ENCODE measurements around the gene CTDP1. TPM values are rescaled to one million over a fixed set of nuclear protein-coding genes. Genes with fewer than 3 reads are reported as not detected.

The CTDP1 gene
- total RNA-seq, 3 donors from 2014 or later = 15.0 to 21.0 (median 19.9) TPM

DNA sequence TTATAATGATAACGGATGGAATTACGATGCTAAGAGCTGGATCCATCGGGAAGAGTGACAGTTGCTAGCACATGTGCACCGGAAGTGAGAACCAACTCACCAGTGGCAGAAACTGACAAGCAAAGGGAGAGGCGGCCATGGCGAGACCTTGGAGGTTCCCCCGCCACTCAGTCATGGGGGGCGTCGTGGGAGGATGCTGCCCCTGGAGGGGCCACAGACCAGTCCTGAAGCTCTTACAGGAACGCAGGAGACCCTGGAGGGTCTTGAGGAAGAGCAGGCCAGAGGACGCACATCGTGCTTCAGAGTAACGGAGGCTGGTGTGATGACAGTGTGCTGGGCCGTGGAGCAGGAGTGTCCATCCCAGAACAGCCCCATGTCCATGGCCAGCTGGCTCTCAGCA lies 65.0 kb downstream of the CTDP1 start:
- H3K4me1 ChIP-seq = no peaks in the 10 kb centered on the region
- H3K27ac ChIP-seq = no peak overlapping the region
- H3K4me3 ChIP-seq = no peak overlapping the region
- no peaks in the 10 kb centered on the region for H3K9me3 ChIP-seq
- DNase-seq (ENCODE audit: low spot score in 2 of 2) = no peak
- TF ChIP-seq POLR2AphosphoS5 (IDR thresholded peaks at IDR 0.05) (no peak), POLR2A (IDR thresholded peaks at IDR 0.05) (no peak)
- TF ChIP-seq, protein P1, sequence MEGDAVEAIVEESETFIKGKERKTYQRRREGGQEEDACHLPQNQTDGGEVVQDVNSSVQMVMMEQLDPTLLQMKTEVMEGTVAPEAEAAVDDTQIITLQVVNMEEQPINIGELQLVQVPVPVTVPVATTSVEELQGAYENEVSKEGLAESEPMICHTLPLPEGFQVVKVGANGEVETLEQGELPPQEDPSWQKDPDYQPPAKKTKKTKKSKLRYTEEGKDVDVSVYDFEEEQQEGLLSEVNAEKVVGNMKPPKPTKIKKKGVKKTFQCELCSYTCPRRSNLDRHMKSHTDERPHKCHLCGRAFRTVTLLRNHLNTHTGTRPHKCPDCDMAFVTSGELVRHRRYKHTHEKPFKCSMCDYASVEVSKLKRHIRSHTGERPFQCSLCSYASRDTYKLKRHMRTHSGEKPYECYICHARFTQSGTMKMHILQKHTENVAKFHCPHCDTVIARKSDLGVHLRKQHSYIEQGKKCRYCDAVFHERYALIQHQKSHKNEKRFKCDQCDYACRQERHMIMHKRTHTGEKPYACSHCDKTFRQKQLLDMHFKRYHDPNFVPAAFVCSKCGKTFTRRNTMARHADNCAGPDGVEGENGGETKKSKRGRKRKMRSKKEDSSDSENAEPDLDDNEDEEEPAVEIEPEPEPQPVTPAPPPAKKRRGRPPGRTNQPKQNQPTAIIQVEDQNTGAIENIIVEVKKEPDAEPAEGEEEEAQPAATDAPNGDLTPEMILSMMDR (IDR thresholded peaks at IDR 0.05) = no peak
- no peaks in the 10 kb centered on the region for H3K27me3 ChIP-seq
- intact Hi-C loops (cut with DNase I; ENCODE audit: low total_unique reads) = no loop called here
- no peaks in the 10 kb centered on the region for H3K36me3 ChIP-seq

DNA sequence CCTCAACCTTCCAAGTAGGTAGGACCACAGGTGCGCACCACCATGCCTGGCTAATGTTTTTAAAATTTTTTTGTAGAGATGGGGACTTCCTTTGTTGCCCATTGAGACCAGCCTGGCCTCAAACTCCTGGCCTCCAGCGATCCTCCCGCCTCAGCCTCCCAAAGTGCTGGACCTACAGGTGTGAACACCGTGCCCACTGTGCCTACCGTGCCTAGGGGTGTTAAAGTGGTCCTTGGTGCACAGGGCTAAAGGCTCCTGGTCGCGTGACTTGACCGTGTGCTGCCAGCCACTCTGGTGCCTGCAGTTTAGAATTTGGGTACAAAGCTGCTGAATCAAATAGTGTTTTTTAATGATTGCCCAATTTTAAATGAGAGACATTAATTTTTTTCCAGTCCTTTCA lies 67.1 kb downstream of the CTDP1 start:
- TF ChIP-seq, protein P1 (IDR thresholded peaks at IDR 0.05) = no peak
- no peak for TF ChIP-seq POLR2A (IDR thresholded peaks at IDR 0.05)
- TF ChIP-seq POLR2AphosphoS5 (IDR thresholded peaks at IDR 0.05) = no peak
- intact Hi-C loops (cut with DNase I; ENCODE audit: low total_unique reads) = loop anchor here (1.0 kb wide), 1 partner anchor 28 kb away; no protein-coding TSS in a partner anchor
- H3K36me3 ChIP-seq = no peaks in the 10 kb centered on the region
- H3K4me3 ChIP-seq = no peak overlapping the region
- no peaks in the 10 kb centered on the region for H3K4me1 ChIP-seq
- no peak for DNase-seq (ENCODE audit: low spot score in 2 of 2)
- no peaks in the 10 kb centered on the region for H3K27me3 ChIP-seq
- H3K27ac ChIP-seq = no peak overlapping the region
- H3K9me3 ChIP-seq = no peaks in the 10 kb centered on the region

DNA sequence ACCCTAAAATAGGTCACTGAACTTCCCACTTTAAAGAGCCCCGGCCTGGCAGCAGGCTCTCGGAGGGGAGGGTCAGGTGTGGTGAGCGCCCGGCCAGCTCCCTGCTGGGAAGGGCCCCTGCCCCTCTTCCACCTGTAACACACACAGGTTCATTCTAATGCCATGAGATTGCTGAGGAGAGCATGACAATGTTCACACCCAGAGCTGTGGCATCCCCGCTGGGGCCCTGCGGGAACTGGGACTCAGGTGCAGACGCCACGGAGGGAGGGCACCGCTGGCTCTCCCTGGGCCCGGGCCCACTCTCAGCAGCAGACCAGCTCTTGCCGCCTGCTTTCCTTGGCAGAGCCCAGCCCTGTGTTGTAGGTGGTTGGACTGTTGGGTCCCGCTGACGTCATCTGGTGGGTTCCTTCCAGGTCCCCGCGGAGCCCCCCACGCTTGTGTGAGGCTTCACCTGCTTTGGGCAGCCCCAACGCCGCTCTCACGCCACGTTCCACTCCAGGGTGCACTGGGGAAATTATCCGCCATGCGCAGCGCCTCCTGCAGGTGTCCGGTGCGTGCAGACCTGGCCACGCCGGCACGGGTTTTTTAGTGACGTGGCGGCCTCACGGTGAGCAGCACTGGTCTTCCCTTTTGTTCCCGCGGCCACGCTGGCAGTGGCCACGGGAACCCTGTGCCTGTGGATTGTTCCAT lies 67.7 kb downstream of the CTDP1 start:
- H3K27ac ChIP-seq = no peak overlapping the region
- H3K4me3 ChIP-seq = no peak overlapping the region
- H3K9me3 ChIP-seq = no peaks in the 10 kb centered on the region
- intact Hi-C loops (cut with DNase I; ENCODE audit: low total_unique reads) = loop anchor here (1.0 kb wide), 1 partner anchor 27 kb away; no protein-coding TSS in a partner anchor
- no peaks in the 10 kb centered on the region for H3K36me3 ChIP-seq
- TF ChIP-seq POLR2A (IDR thresholded peaks at IDR 0.05) (no peak), POLR2AphosphoS5 (IDR thresholded peaks at IDR 0.05) (no peak)
- TF ChIP-seq, protein P1 (IDR thresholded peaks at IDR 0.05) = no peak
- H3K27me3 ChIP-seq = no peaks in the 10 kb centered on the region
- DNase-seq (ENCODE audit: low spot score in 2 of 2) = peak in 1 of 2 donors; percentile 49
- no peaks in the 10 kb centered on the region for H3K4me1 ChIP-seq

DNA sequence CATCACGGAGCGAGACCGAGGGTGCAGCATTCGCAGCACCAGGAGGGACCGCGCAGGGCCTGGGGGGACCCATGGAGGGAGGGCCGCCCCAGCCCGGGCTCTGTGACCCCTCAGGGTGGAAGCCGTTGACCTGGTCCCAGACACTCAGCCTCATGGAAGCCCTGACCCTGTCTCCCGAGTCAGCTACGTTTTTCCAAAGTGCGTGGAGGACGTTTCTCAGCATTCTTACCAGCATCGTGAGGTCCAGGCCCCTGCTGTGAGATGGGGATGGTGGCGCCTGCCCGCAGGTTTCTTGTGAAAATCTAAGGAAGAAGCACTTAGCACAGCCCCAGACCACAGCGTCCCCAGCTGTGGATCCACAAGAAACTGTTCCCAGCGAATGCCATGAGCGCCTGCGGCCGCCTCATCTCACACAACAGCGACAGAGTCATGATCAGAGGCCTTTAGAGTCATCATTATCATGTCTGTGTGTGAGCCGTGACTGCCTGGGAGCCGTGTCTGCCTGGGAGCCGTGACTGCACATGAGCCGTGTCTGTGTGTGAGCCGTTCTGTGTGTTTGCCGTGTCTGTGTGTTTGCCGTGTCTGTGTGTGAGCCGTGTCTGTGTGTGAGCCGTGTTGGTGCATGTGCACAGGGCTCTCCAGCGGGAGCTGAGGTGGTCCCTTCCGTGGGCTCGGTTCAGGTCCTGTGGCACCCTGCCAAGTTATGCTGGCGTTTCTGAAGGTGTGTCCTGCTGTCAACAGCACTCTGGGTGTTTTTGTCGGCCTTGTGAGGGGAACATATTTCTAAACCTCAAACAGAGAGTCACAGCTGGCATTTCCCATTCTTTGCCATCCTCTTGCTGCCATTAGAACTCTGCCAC lies 68.9 kb downstream of the CTDP1 start:
- H3K9me3 ChIP-seq = no peaks in the 10 kb centered on the region
- no peaks in the 10 kb centered on the region for H3K27me3 ChIP-seq
- H3K4me3 ChIP-seq = no peak overlapping the region
- TF ChIP-seq POLR2A (IDR thresholded peaks at IDR 0.05) (no peak), POLR2AphosphoS5 (IDR thresholded peaks at IDR 0.05) (no peak)
- TF ChIP-seq, protein P1 (IDR thresholded peaks at IDR 0.05) = no peak
- DNase-seq (ENCODE audit: low spot score in 2 of 2) = no peak
- H3K4me1 ChIP-seq = no peaks in the 10 kb centered on the region
- intact Hi-C loops (cut with DNase I; ENCODE audit: low total_unique reads) = no loop called here
- H3K27ac ChIP-seq = no peak overlapping the region
- H3K36me3 ChIP-seq = no peaks in the 10 kb centered on the region
